Stimulated activated CD8-positive, alpha-beta memory T cell treated with anti-CD3 and anti-CD28 coated beads, Interleukin-7, amount 100 ng/mL, for 1 hour (primary cell): ENCODE data around the gene BNIP5.

Experiments used
- DNase-seq, 2 donors: peaks; one replicate each; pipeline ENCODE4 v3.0.0-alpha.2; 2020; ENCODE audit warnings: low read depth in 2 of 2

BNIP5 gene

GRCh38 chr6:36323062-36323461 lies 13.6 kb downstream of the BNIP5 start:
- no peak for DNase-seq

- DNase-seq: no peak
Measured at GRCh38 chr6:36322591-36322990, 14.1 kb downstream of the BNIP5 start.

GRCh38 chr6:36320475-36320874 lies 16.2 kb downstream of the BNIP5 start:
- no peak for DNase-seq

GRCh38 chr6:36319821-36320220 lies 16.9 kb downstream of the BNIP5 start:
- DNase-seq: no peak

- DNase-seq: no peak
Measured at GRCh38 chr6:36319436-36319762, 17.3 kb downstream of the BNIP5 start.

GRCh38 chr6:36318690-36319435 lies 17.8 kb downstream of the BNIP5 start:
- no peak for DNase-seq

- DNase-seq: no peak
Measured at GRCh38 chr6:36317623-36318022, 19.1 kb downstream of the BNIP5 start.

- no peak for DNase-seq
Measured at GRCh38 chr6:36315921-36316320, 20.8 kb downstream of the BNIP5 start.

- no peak for DNase-seq
Measured at GRCh38 chr6:36314221-36315014, 22.3 kb downstream of the BNIP5 start.

- no peak for DNase-seq
Measured at GRCh38 chr6:36313649-36313936, 23.1 kb downstream of the BNIP5 start.

GRCh38 chr6:36312854-36313648 lies 23.6 kb downstream of the BNIP5 start:
- no peak for DNase-seq

- DNase-seq: no peak
Measured at GRCh38 chr6:36309900-36310299, 26.8 kb downstream of the BNIP5 start.

GRCh38 chr6:36309203-36309602 lies 27.5 kb downstream of the BNIP5 start:
- no peak for DNase-seq

- DNase-seq: no peak
Measured at GRCh38 chr6:36308514-36308913, 28.2 kb downstream of the BNIP5 start.

- DNase-seq: no peak
Measured at GRCh38 chr6:36306375-36306774, 30.3 kb downstream of the BNIP5 start.

GRCh38 chr6:36305885-36306284 lies 30.8 kb downstream of the BNIP5 start:
- DNase-seq: no peak

- DNase-seq: peak; percentile 74 to 94
Measured at GRCh38 chr6:36302227-36302976, 34.3 kb downstream of the BNIP5 start.

- no peak for DNase-seq
Measured at GRCh38 chr6:36301781-36302180, 34.9 kb downstream of the BNIP5 start.

GRCh38 chr6:36301085-36301658 lies 35.5 kb downstream of the BNIP5 start:
- DNase-seq: no peak

GRCh38 chr6:36298027-36298426 lies 38.7 kb downstream of the BNIP5 start:
- DNase-seq: no peak

- DNase-seq: no peak
Measured at GRCh38 chr6:36297511-36297910, 39.2 kb downstream of the BNIP5 start.

- no peak for DNase-seq
Measured at GRCh38 chr6:36297051-36297450, 39.6 kb downstream of the BNIP5 start.
